Glutamatergic neuron (in vitro differentiated cells): ENCODE data around the gene GNAQ. TPM values are rescaled to one million over a fixed set of nuclear protein-coding genes. Genes with fewer than 3 reads are reported as not detected.

ENCODE experiments used
- DNase-seq: peaks from one replicate; pipeline ENCODE4 v3.0.0; 2022
- H3K27ac Mint-ChIP-seq: one replicate; pipeline ENCODE4 v1.8.0; 2020; ENCODE audit warnings: mild to moderate bottlenecking, mixed read lengths, inconsistent platforms; ENCODE audit not compliant: unreplicated experiment
- H3K27me3 Mint-ChIP-seq: one replicate; pipeline ENCODE4 v1.8.0; 2020; ENCODE audit warnings: mild to moderate bottlenecking, moderate library complexity, mixed read lengths, inconsistent platforms; ENCODE audit not compliant: unreplicated experiment
- H3K36me3 Mint-ChIP-seq: one replicate; pipeline ENCODE4 v1.8.0; 2020; ENCODE audit warnings: mild to moderate bottlenecking, mixed read lengths, inconsistent platforms; ENCODE audit not compliant: unreplicated experiment
- H3K4me1 Mint-ChIP-seq: one replicate; pipeline ENCODE4 v1.8.0; 2020; ENCODE audit warnings: mild to moderate bottlenecking, low read depth, mixed read lengths, inconsistent platforms; ENCODE audit not compliant: unreplicated experiment
- H3K4me3 Mint-ChIP-seq: one replicate; pipeline ENCODE4 v1.8.0; 2020; ENCODE audit warnings: mild to moderate bottlenecking, mixed read lengths, inconsistent platforms; ENCODE audit not compliant: unreplicated experiment
- H3K9me3 Mint-ChIP-seq: one replicate; pipeline ENCODE4 v1.8.0; 2020; ENCODE audit warnings: mild to moderate bottlenecking, moderate library complexity, mixed read lengths, inconsistent platforms; ENCODE audit not compliant: unreplicated experiment
- CTCF ChIP-seq: fragments of 200-600 bp; sonication (generic); IDR thresholded peaks from one replicate; pipeline ENCODE4 v1.5.0; 2021; ENCODE audit not compliant: partially characterized antibody, unreplicated experiment
- total RNA-seq: library from RNA; stranded (reverse); fragmentation: NEBNext Ultra II Directional; extraction: Animal tissue kit (Norgen Biotek cat#: 25700); gene quantifications from one replicate; pipeline ENCODE4 v1.2.1, GENCODE V29; 2021; ENCODE audit not compliant: unreplicated experiment

Gene GNAQ
- total RNA-seq, 1 donor from 2014 or later, result 72.8 TPM

GRCh38 chr9:77854258-77854915 is 177.2 kb downstream of the GNAQ start:
- H3K27ac Mint-ChIP-seq, result no peak overlapping the region
- DNase-seq, result no peak
- H3K36me3 Mint-ChIP-seq, result no peaks in the 10 kb centered on the region
- H3K9me3 Mint-ChIP-seq, result peaks cover 11% of the 10 kb centered on the region
- H3K27me3 Mint-ChIP-seq, result peaks cover 1% of the 10 kb centered on the region
- TF ChIP-seq CTCF, result no peak
- no peak overlapping the region for H3K4me3 Mint-ChIP-seq
- peaks cover 4% of the 10 kb centered on the region for H3K4me1 Mint-ChIP-seq

- peaks cover 1% of the 10 kb centered on the region for H3K27me3 Mint-ChIP-seq
- no peak overlapping the region for H3K4me3 Mint-ChIP-seq
- no peak for DNase-seq
- H3K9me3 Mint-ChIP-seq, result peaks cover 9% of the 10 kb centered on the region
- no peak for TF ChIP-seq CTCF
- H3K36me3 Mint-ChIP-seq, result no peaks in the 10 kb centered on the region
- H3K27ac Mint-ChIP-seq, result no peak overlapping the region
- peaks cover 7% of the 10 kb centered on the region for H3K4me1 Mint-ChIP-seq
These were observed 177.9 kb downstream of the GNAQ start for GRCh38 chr9:77853716-77854115.

- H3K4me3 Mint-ChIP-seq, result no peak overlapping the region
These were observed 179.6 kb downstream of the GNAQ start for GRCh38 chr9:77851882-77852595.

GRCh38 chr9:77848897-77849296 is 182.7 kb downstream of the GNAQ start:
- no peak for TF ChIP-seq CTCF
- Mint-ChIP-seq H3K27ac (no peak overlapping the region), H3K36me3 (no peaks in the 10 kb centered on the region), H3K9me3 (peaks cover 5% of the 10 kb centered on the region), H3K4me3 (no peak overlapping the region), H3K4me1 (peaks cover 22% of the 10 kb centered on the region), H3K27me3 (no peaks in the 10 kb centered on the region)
- DNase-seq, result no peak

More at GRCh38 chr9:77851882-77852595, 179.6 kb downstream of the GNAQ start:
- no peak for DNase-seq
- no peak for TF ChIP-seq CTCF
- Mint-ChIP-seq H3K36me3 (no peaks in the 10 kb centered on the region), H3K27me3 (no peaks in the 10 kb centered on the region), H3K9me3 (peaks cover 2% of the 10 kb centered on the region), H3K4me1 (peaks cover 9% of the 10 kb centered on the region), H3K27ac (no peak overlapping the region)

GRCh38 chr9:77848404-77848803 is 183.2 kb downstream of the GNAQ start:
- Mint-ChIP-seq H3K4me1 (peaks cover 24% of the 10 kb centered on the region), H3K36me3 (no peaks in the 10 kb centered on the region), H3K27ac (no peak overlapping the region), H3K4me3 (no peak overlapping the region), H3K9me3 (peaks cover 5% of the 10 kb centered on the region), H3K27me3 (no peaks in the 10 kb centered on the region)
- DNase-seq, result no peak
- TF ChIP-seq CTCF, result no peak
